ENCODE results near the gene UBE3A.
A peak's percentile ranks its signal among the peaks of the same experiment; 100 is the strongest.

The UBE3A gene

DNA sequence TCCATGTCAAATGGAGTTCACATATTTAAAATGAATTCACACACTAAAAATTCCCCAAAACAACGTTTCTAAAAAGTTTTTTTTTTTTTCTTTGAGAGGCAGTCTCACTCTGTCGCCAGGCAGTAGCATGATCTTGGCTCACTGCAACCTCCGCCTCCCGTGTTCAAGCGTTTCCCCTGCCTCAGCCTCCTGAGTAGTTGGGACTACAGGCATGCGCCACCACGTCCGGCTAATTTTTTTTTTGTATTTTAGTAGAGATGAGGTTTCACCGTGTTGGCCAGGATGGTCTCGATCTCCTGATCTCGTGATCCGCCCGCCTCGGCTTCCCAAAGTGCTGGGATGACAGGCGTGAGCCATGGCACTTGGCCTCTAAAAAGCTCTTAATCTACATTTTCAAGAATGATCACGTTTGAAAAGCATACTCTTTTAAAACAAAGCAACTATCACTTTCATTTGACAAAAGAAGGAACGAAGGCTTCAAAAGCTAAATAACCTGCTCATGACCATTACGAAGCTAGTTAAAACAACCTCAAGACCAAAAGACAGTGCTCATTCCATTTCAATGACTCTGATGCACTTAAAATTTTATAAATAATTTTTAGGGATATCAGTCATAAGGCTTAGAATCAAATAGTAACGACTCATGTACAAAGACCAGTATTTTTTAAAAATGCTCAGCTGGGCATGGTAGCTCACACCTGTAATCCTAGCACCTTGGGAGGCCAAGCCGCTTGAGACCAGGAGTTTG is 5.5 kb downstream of the UBE3A start:
- Histone ChIP-seq H3K4me2 (ENCODE audit: low read depth, low read length, poor library complexity, severe bottlenecking) (peak overlapping the region; percentile 3), H3K27me3 (ENCODE audit: low read length) (no peaks in the 10 kb centered on the region)

DNA sequence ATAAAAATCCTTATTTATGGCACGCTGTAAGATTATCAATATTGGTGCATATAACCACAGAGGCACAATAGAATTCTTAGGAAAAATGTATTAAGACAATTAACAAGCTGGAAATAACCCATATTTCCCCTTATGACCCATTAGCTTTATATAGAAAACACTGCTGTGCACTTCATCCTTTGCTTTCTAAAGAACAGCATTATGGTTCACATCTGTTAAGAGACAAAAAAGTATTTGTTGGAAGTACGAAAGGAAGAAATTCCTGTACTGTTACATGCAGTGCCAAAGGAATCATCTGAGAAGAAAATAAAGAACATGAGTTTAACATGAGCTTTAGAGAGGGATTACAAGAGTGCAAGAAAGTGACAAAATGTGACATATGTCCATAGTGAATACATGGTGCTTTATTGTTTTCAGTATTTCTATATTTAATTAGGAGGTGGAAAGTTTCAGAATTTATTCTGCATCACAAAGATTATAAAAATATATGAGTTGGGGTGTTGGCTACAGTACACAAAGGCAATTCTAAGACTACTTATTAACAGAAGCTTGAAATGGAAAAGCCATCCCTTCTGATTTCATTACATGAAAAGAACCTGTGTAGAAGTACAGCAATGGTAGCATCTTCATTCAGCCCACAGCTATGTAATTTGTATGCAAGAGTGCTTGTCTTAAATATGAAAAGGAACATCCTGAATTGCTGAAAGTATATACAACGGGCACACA is 6.8 kb downstream of the UBE3A start:
- H4K20me1 ChIP-seq (ENCODE audit: low read depth, low read length): peaks cover 52% of the 10 kb centered on the region
- H3K9me3 ChIP-seq (ENCODE audit: insufficient read depth, low read length): no peaks in the 10 kb centered on the region
- H3K27me3 ChIP-seq (ENCODE audit: low read length): no peaks in the 10 kb centered on the region
- H3K4me3 ChIP-seq (ENCODE audit: insufficient read depth, low read length, poor library complexity, severe bottlenecking): no peak overlapping the region
- H3K79me2 ChIP-seq (ENCODE audit: insufficient read depth, low read length): peaks cover 97% of the 10 kb centered on the region
- H3K9ac ChIP-seq (ENCODE audit: low read length): no peak overlapping the region
- TF ChIP-seq, protein P1, sequence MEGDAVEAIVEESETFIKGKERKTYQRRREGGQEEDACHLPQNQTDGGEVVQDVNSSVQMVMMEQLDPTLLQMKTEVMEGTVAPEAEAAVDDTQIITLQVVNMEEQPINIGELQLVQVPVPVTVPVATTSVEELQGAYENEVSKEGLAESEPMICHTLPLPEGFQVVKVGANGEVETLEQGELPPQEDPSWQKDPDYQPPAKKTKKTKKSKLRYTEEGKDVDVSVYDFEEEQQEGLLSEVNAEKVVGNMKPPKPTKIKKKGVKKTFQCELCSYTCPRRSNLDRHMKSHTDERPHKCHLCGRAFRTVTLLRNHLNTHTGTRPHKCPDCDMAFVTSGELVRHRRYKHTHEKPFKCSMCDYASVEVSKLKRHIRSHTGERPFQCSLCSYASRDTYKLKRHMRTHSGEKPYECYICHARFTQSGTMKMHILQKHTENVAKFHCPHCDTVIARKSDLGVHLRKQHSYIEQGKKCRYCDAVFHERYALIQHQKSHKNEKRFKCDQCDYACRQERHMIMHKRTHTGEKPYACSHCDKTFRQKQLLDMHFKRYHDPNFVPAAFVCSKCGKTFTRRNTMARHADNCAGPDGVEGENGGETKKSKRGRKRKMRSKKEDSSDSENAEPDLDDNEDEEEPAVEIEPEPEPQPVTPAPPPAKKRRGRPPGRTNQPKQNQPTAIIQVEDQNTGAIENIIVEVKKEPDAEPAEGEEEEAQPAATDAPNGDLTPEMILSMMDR (IDR thresholded peaks at IDR 0.05; ENCODE audit: insufficient read depth, low read length, poor library complexity, severe bottlenecking): no peak
- TF ChIP-seq EZH2phosphoT487 (conservative IDR thresholded peaks at IDR 0.05; ENCODE audit: low read length): no peak
- H3F3A ChIP-seq (ENCODE audit: insufficient read depth): peaks cover 14% of the 10 kb centered on the region; the same call in 1 of the 2 replicates
- H3K36me3 ChIP-seq (ENCODE audit: low read length): peaks cover 8% of the 10 kb centered on the region; the same call in 1 of the 2 replicates
- H3K9me2 ChIP-seq (replicated peaks; ENCODE audit: insufficient read depth, low read length): no peaks in the 10 kb centered on the region
- no peak overlapping the region for H2AFZ ChIP-seq (ENCODE audit: low read depth, low read length, severe bottlenecking)
- H3K4me2 ChIP-seq (ENCODE audit: low read depth, low read length, poor library complexity, severe bottlenecking): peak overlapping the region; percentile 3
- H3K27ac ChIP-seq (ENCODE audit: low read depth, low read length): no peak overlapping the region

More for the DNA sequence above, 5.5 kb downstream of the UBE3A start:
- Histone ChIP-seq H3K4me3 (ENCODE audit: insufficient read depth, low read length, poor library complexity, severe bottlenecking) (no peak overlapping the region), H3K27ac (ENCODE audit: low read depth, low read length) (no peak overlapping the region), H2AFZ (ENCODE audit: low read depth, low read length, severe bottlenecking) (no peak overlapping the region), H3F3A (ENCODE audit: insufficient read depth) (peaks cover 14% of the 10 kb centered on the region; the same call in 1 of the 2 replicates), H3K36me3 (ENCODE audit: low read length) (0 out of 2 replicates have a peak, but pooled peaks cover 5% of the 10 kb centered on the region), H3K79me2 (ENCODE audit: insufficient read depth, low read length) (peaks cover 97% of the 10 kb centered on the region), H3K9ac (ENCODE audit: low read length) (no peak overlapping the region), H4K20me1 (ENCODE audit: low read depth, low read length) (peaks cover 61% of the 10 kb centered on the region), H3K9me2 (replicated peaks; ENCODE audit: insufficient read depth, low read length) (no peaks in the 10 kb centered on the region), H3K9me3 (ENCODE audit: insufficient read depth, low read length) (no peaks in the 10 kb centered on the region)
- TF ChIP-seq, protein P1 (IDR thresholded peaks at IDR 0.05; ENCODE audit: insufficient read depth, low read length, poor library complexity, severe bottlenecking): no peak
- TF ChIP-seq EZH2phosphoT487 (conservative IDR thresholded peaks at IDR 0.05; ENCODE audit: low read length): no peak

DNA sequence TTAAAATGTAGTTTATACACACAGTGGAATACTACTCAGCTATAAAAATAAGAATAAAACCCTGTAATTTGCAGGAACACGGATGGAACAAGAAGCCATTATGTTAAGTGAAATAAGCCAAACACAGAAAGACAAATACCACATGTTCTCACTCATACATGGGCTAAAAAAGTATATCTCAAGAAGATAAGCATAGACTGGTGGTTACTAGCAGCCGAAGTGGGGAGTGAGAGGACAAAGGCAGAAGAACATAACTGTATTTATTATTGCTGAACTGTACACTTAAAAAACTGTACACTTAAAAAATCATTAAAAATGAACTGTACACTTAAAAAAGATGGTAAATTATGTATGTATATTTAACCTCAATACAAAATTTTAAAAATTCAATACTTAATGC is 11.0 kb downstream of the UBE3A start:
- Histone ChIP-seq H3K9me3 (ENCODE audit: insufficient read depth, low read length) (no peaks in the 10 kb centered on the region), H4K20me1 (ENCODE audit: low read depth, low read length) (peaks cover 42% of the 10 kb centered on the region), H3K4me3 (ENCODE audit: insufficient read depth, low read length, poor library complexity, severe bottlenecking) (no peak overlapping the region), H3K36me3 (ENCODE audit: low read length) (peaks cover 12% of the 10 kb centered on the region; the same call in 1 of the 2 replicates), H3K27ac (ENCODE audit: low read depth, low read length) (no peak overlapping the region), H3F3A (ENCODE audit: insufficient read depth) (peaks cover 11% of the 10 kb centered on the region; the same call in 1 of the 2 replicates), H3K4me2 (ENCODE audit: low read depth, low read length, poor library complexity, severe bottlenecking) (peak overlapping the region; percentile 32), H3K27me3 (ENCODE audit: low read length) (no peaks in the 10 kb centered on the region), H2AFZ (ENCODE audit: low read depth, low read length, severe bottlenecking) (no peak overlapping the region), H3K9ac (ENCODE audit: low read length) (no peak overlapping the region), H3K9me2 (replicated peaks; ENCODE audit: insufficient read depth, low read length) (no peaks in the 10 kb centered on the region), H3K79me2 (ENCODE audit: insufficient read depth, low read length) (peaks cover 97% of the 10 kb centered on the region)
- no peak for TF ChIP-seq EZH2phosphoT487 (conservative IDR thresholded peaks at IDR 0.05; ENCODE audit: low read length)
- TF ChIP-seq, protein P1 (IDR thresholded peaks at IDR 0.05; ENCODE audit: insufficient read depth, low read length, poor library complexity, severe bottlenecking): no peak
